Esophagus muscularis mucosa (tissue), 4 donors: ENCODE results near the gene EDARADD. TPM values are rescaled to one million over a fixed set of nuclear protein-coding genes. Genes with fewer than 3 reads are reported as not detected.

Experiments
- DNase-seq: peaks from one replicate; pipeline ENCODE4 v3.0.0-alpha.2; 2017; ENCODE audit errors: extremely low spot score
- H3K27ac ChIP-seq, 4 donors: fragments of 200-600 bp; sonication (generic); replicated peaks in 1 of 4; 1 replicate in 3 of 4; 2 replicates in 1 of 4; pipeline ENCODE4 v1.5.1; 2016 to 2019; ENCODE audit warnings: mild to moderate bottlenecking in 1 of 4
- H3K27me3 ChIP-seq, 4 donors: fragments of 200-600 bp; sonication (generic); one replicate each; pipeline versions ENCODE4 v1.5.1 to v1.6.0; 2016 to 2019
- H3K36me3 ChIP-seq, 4 donors: fragments of 200-600 bp; sonication (generic); one replicate each; pipeline ENCODE4 v1.5.1; 2016 to 2019
- H3K4me1 ChIP-seq, 4 donors: fragments of 200-600 bp; sonication (generic); one replicate each; pipeline ENCODE4 v1.5.1; 2016 to 2019
- H3K4me3 ChIP-seq, 4 donors: fragments of 200-600 bp; sonication (generic); 1 replicate in 2 of 4; 2 replicates in 2 of 4; pipeline ENCODE4 v1.5.1; 2016 to 2019; ENCODE audit warnings: mild to moderate bottlenecking in 4 of 4, moderate library complexity in 1 of 4
- H3K9me3 ChIP-seq, 4 donors: fragments of 200-600 bp; sonication (generic); 1 replicate in 3 of 4; 2 replicates in 1 of 4; pipeline ENCODE4 v1.5.1; 2016 to 2019
- CTCF ChIP-seq, 3 experiments: fragments of 200-600 bp in 2 of 3; fragments of 450-650 bp in 1 of 3; sonication (generic) in 2 of 3; IDR thresholded peaks; one replicate each; pipeline ENCODE4 v1.5.1; 2017 to 2019; ENCODE audit warnings: antibody characterized with exemption in 3 of 3, mild to moderate bottlenecking in 2 of 3, moderate library complexity in 1 of 3
- EP300 ChIP-seq: sonication (generic); formaldehyde crosslinking; IDR thresholded peaks from one replicate; pipeline ENCODE4 v1.6.1; 2017; ENCODE audit warnings: antibody characterized with exemption
- POLR2A ChIP-seq: fragments of 450-650 bp; IDR thresholded peaks from one replicate; pipeline ENCODE4 v1.6.1; 2017; ENCODE audit warnings: antibody characterized with exemption, moderate library complexity, mild to moderate bottlenecking, low read depth
- POLR2AphosphoS5 ChIP-seq, 2 donors: sonication (generic); formaldehyde crosslinking; IDR thresholded peaks; one replicate each; pipeline ENCODE4 v1.6.1; 2017; ENCODE audit warnings: antibody characterized with exemption in 2 of 2
- WGBS: methylation state at CpG from one replicate; pipeline ENCODE4 v1.1.5; 2018; 5-methylcytosine and 5-hydroxymethylcytosine counted together
- intact Hi-C: fragments of 100-400 bp; cut with DNase I; formaldehyde crosslinking; loops from one replicate; pipeline ENCODE4 v1.15.1; 2023
- total RNA-seq, 4 donors: library from RNA; depleted of rRNA; stranded (reverse); fragments of >200 nt; gene quantifications; one replicate each; pipeline versions ENCODE4 v1.1.0 to v1.2.1, GENCODE V29; 2016

The EDARADD gene
- total RNA-seq, 4 donors from 2014 or later = 0.66 to 1.6 TPM; not detected in 2

GRCh38 chr1:236395230-236395946 is 1.3 kb downstream of the EDARADD start:
- Histone ChIP-seq H3K4me3 (peak overlapping the region; percentile 51 to 64 (median 56)), H3K36me3 (no peaks in the 10 kb centered on the region), H3K27me3 (peaks cover 0 to 76% (median 7%) of the 10 kb centered on the region in 4 donors), H3K4me1 (peaks cover 0 to 19% (median 17%) of the 10 kb centered on the region in 4 donors), H3K27ac (peak overlapping the region in 1 of 4 donors; percentile 18), H3K9me3 (no peaks in the 10 kb centered on the region)
- 1% methylated on average over 22 of the region's 86 CpGs for WGBS
- intact Hi-C loops = no loop called here
- DNase-seq = no peak
- TF ChIP-seq POLR2A = no peak
- TF ChIP-seq CTCF (IDR thresholded peaks at IDR 0.05) = no peak
- no peak for TF ChIP-seq EP300
- TF ChIP-seq POLR2AphosphoS5 (IDR thresholded peaks at IDR 0.05) = no peak

DNA sequence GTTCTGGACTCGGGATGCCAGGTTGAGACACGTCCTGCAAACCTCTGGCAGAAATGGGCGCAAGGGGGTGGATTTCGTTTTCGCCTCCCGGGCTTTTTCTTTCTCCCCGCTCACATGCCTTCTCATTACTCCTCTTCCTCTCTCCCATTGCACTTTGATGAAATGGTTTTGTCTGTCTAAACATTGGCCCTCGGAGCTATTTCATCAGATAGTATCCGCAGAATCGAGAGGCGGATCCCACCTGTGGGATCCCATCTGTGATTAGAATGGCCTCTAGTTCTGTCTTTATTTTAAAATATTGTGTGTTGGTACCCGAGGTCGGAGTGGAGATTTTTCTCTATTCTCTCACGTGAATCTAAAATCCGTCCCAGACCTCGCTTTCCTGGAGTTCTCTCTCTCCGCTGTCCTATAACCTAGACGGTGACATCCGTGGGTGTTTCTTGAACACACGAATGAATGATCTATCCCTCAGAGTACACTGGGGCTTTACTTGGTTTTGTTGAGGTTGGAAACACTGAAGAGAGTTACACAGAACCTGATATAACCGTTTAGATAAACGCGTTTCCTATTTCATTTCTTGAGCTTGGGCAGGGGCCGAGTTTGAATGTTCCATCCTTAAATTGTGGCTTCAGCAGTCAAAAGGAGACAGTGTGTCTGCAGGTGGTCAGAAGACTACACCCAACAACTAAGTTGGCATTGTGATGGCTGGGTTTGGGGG is 2.0 kb downstream of the EDARADD start:
- Histone ChIP-seq H3K36me3 (no peaks in the 10 kb centered on the region), H3K9me3 (no peaks in the 10 kb centered on the region), H3K27me3 (peaks cover 0 to 74% (median 7%) of the 10 kb centered on the region in 4 donors), H3K27ac (no peak overlapping the region), H3K4me3 (peak overlapping the region; percentile 51 to 64 (median 56)), H3K4me1 (peaks cover 0 to 19% (median 17%) of the 10 kb centered on the region in 4 donors)
- TF ChIP-seq POLR2A (no peak), POLR2AphosphoS5 (IDR thresholded peaks at IDR 0.05) (no peak), EP300 (no peak), CTCF (IDR thresholded peaks at IDR 0.05) (no peak)
- DNase-seq = no peak
- intact Hi-C loops = no loop called here
- WGBS = 21% methylated on average over 24 of the region's 24 CpGs

- H3K9me3 ChIP-seq = no peaks in the 10 kb centered on the region
- H3K4me3 ChIP-seq = no peak overlapping the region
- WGBS = 89% methylated on average over 2 of the region's 2 CpGs
- TF ChIP-seq EP300 = no peak
- TF ChIP-seq CTCF (IDR thresholded peaks at IDR 0.05) = no peak
- TF ChIP-seq POLR2AphosphoS5 (IDR thresholded peaks at IDR 0.05) = no peak
- no peak for TF ChIP-seq POLR2A
- no peak for DNase-seq
- intact Hi-C loops = no loop called here
- peaks cover 0 to 19% (median 17%) of the 10 kb centered on the region in 4 donors for H3K4me1 ChIP-seq
- no peaks in the 10 kb centered on the region for H3K36me3 ChIP-seq
- peaks cover 0 to 72% (median 7%) of the 10 kb centered on the region in 4 donors for H3K27me3 ChIP-seq
- no peak overlapping the region for H3K27ac ChIP-seq
Observed at GRCh38 chr1:236396665-236397043, 2.6 kb downstream of the EDARADD start.

DNA sequence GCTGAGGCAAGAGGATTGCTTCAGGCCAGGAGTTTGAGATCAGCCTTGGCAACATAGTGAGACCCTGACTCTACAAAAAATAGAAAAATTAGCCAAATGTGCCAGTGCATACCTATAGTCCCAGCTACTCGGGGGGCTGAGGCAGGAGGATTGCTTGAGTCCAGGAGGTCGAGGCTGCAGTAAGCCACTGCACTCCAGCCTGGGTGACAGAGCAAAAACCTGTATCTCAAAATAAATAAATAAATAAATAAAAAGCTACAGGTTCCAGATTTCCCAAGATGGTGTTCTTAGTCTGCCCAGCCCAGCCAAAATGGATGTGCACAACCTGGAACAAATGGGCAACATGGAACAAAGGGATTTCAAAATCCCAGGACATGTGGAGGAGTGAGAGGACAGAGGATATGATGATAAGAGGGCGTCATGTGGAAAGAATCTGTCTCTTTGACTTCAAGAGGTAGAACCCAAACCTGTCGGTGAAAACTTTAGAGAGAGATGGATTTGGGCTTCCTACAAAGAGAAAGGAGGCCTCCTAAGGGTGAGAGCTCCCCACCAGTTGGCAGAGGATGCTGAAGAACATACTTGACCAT is 3.2 kb downstream of the EDARADD start:
- TF ChIP-seq POLR2A (no peak), EP300 (no peak), POLR2AphosphoS5 (IDR thresholded peaks at IDR 0.05) (no peak), CTCF (IDR thresholded peaks at IDR 0.05) (no peak)
- WGBS = 78% methylated on average over 4 of the region's 4 CpGs
- H3K27me3 ChIP-seq = peaks cover 0 to 69% (median 7%) of the 10 kb centered on the region in 4 donors

More for the DNA sequence above, 3.2 kb downstream of the EDARADD start:
- Histone ChIP-seq H3K9me3 (no peaks in the 10 kb centered on the region), H3K4me3 (no peak overlapping the region), H3K4me1 (peaks cover 0 to 19% (median 17%) of the 10 kb centered on the region in 4 donors), H3K36me3 (no peaks in the 10 kb centered on the region), H3K27ac (no peak overlapping the region)
- no peak for DNase-seq
- intact Hi-C loops = no loop called here
